Liver (tissue), 2 donors: Measurements from ENCODE around the gene FGF9.

Experiments
- CTCF ChIP-seq: fragments of 150-350 bp; IDR thresholded peaks from 2 replicates; pipeline ENCODE4 v1.5.1; 2017; ENCODE audit warnings: improper control_type of control experiment, low read depth, low read length; ENCODE audit not compliant: missing input control
- TF ChIP-seq, protein P1 (sequence below): IDR thresholded peaks from 2 replicates; pipeline ENCODE4 v1.6.1; 2016; ENCODE audit warnings: antibody characterized with exemption, mild to moderate bottlenecking
- donor health status: healthy.

DNA sequence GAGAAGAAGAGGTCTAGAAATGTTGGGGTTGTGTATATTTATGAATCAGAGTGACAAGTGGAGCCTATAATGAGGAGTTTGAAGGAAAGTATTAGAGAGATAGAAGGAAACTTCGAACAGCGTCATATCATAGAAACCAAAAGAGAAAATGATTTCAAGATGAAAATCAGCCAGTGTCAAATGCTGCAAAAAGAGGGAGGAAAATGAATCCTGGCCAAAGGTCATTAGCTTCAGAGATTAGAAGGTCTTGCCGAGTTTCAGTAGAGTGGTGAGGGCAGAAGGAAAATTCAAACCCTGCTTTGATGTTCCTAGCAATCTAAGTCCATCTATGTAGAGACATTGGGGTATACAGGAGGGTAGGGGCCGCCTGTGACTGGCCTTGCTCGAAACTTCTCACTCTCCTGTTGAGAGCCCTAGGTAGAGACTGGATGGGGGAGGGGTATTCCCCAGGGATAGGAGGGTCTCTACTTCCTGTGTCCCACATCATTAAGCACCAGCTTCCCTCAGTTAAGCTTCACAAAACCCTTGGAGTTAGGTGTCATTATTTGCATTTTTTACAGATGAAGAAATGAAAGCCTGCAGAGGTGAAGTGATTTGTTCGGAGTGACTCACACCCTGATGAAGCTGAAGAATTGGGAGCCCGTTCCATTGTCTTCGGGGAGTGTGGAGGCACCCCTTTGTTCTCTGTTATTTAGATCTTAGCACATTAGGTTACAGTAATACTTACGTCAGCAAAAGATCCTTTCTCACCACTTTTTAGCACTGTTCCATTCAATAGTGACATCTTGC is 62.8 kb downstream of the FGF9 start:
- no peak for TF ChIP-seq CTCF
- TF ChIP-seq, protein P1, sequence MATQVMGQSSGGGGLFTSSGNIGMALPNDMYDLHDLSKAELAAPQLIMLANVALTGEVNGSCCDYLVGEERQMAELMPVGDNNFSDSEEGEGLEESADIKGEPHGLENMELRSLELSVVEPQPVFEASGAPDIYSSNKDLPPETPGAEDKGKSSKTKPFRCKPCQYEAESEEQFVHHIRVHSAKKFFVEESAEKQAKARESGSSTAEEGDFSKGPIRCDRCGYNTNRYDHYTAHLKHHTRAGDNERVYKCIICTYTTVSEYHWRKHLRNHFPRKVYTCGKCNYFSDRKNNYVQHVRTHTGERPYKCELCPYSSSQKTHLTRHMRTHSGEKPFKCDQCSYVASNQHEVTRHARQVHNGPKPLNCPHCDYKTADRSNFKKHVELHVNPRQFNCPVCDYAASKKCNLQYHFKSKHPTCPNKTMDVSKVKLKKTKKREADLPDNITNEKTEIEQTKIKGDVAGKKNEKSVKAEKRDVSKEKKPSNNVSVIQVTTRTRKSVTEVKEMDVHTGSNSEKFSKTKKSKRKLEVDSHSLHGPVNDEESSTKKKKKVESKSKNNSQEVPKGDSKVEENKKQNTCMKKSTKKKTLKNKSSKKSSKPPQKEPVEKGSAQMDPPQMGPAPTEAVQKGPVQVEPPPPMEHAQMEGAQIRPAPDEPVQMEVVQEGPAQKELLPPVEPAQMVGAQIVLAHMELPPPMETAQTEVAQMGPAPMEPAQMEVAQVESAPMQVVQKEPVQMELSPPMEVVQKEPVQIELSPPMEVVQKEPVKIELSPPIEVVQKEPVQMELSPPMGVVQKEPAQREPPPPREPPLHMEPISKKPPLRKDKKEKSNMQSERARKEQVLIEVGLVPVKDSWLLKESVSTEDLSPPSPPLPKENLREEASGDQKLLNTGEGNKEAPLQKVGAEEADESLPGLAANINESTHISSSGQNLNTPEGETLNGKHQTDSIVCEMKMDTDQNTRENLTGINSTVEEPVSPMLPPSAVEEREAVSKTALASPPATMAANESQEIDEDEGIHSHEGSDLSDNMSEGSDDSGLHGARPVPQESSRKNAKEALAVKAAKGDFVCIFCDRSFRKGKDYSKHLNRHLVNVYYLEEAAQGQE: no peak
